Measurements from ENCODE around the gene TBC1D2.

DNA sequence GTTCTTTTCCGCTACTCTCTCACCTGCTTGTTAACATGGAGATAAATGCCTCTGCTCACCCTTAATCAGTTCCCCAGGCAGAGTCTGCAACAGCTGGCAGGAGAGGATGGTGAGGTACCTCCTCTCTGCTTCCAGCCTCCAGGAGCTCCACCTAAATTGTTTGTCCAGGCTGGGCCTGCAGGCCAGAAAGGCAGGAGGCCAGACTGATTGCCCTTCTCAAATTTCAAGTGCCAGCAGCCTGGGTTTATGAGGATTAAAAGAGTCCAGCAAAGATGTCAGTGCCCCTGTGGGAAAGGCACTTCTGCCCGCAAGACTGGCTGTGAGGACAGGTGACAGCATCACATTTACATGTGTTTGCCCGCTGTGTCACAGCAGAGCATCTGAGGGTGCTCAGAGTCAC lies 82.8 kb downstream of the TBC1D2 start:
- TF ChIP-seq, protein P1, sequence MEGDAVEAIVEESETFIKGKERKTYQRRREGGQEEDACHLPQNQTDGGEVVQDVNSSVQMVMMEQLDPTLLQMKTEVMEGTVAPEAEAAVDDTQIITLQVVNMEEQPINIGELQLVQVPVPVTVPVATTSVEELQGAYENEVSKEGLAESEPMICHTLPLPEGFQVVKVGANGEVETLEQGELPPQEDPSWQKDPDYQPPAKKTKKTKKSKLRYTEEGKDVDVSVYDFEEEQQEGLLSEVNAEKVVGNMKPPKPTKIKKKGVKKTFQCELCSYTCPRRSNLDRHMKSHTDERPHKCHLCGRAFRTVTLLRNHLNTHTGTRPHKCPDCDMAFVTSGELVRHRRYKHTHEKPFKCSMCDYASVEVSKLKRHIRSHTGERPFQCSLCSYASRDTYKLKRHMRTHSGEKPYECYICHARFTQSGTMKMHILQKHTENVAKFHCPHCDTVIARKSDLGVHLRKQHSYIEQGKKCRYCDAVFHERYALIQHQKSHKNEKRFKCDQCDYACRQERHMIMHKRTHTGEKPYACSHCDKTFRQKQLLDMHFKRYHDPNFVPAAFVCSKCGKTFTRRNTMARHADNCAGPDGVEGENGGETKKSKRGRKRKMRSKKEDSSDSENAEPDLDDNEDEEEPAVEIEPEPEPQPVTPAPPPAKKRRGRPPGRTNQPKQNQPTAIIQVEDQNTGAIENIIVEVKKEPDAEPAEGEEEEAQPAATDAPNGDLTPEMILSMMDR (conservative IDR thresholded peaks at IDR 0.05; ENCODE audit: low read length) = no peak
- TF ChIP-seq EZH2phosphoT487 (IDR thresholded peaks at IDR 0.05; ENCODE audit: borderline replicate concordance, low read depth, low read length) = no peak
